Prostate gland (tissue), 2 donors: ENCODE results near the gene LMAN2L. TPM values are rescaled to one million over a fixed set of nuclear protein-coding genes. Genes with fewer than 3 reads are reported as not detected.

Source experiments
- DNase-seq: peaks from one replicate; pipeline ENCODE4 v3.0.0-alpha.2; 2019; ENCODE audit warnings: low spot score
- H3K27ac ChIP-seq, 2 donors: fragments of 200-600 bp; sonication (generic); 2 replicates each; pipeline ENCODE4 v1.5.1; 2017 to 2019
- H3K27me3 ChIP-seq: fragments of 200-600 bp; sonication (generic); replicated peaks from 2 replicates; pipeline ENCODE4 v1.5.1; 2019; ENCODE audit not compliant: insufficient read depth
- H3K36me3 ChIP-seq, 2 donors: fragments of 200-600 bp; sonication (generic); 1 replicate in 1 of 2; 2 replicates in 1 of 2; pipeline versions ENCODE4 v1.5.1 to v1.8.1; 2017 to 2019
- H3K4me1 ChIP-seq: fragments of 200-600 bp; sonication (generic); replicated peaks from 2 replicates; pipeline ENCODE4 v1.5.1; 2019
- H3K4me3 ChIP-seq, 2 donors: fragments of 200-600 bp; sonication (generic); 2 replicates each; pipeline ENCODE4 v1.5.1; 2017 to 2019
- H3K9me3 ChIP-seq: fragments of 200-600 bp; sonication (generic); 2 replicates; pipeline ENCODE4 v1.5.1; 2017
- POLR2A ChIP-seq: fragments of 450-650 bp; IDR thresholded peaks from one replicate; pipeline ENCODE4 v1.6.1; 2016; ENCODE audit warnings: antibody characterized with exemption, mild to moderate bottlenecking
- POLR2AphosphoS5 ChIP-seq: sonication (generic); formaldehyde crosslinking; IDR thresholded peaks from one replicate; pipeline ENCODE4 v1.6.1; 2017; ENCODE audit warnings: antibody characterized with exemption
- WGBS: methylation state at CpG from one replicate; pipeline ENCODE4 v1.1.5; 2018; 5-methylcytosine and 5-hydroxymethylcytosine counted together
- intact Hi-C: fragments of 100-400 bp; cut with DNase I; formaldehyde crosslinking; loops from one replicate; pipeline ENCODE4 v1.14.2; 2022
- total RNA-seq, 2 donors: library from RNA; depleted of rRNA; stranded (reverse); fragments of >200 nt; gene quantifications; one replicate each; pipeline ENCODE4 v1.1.0, GENCODE V29; 2016
- TF ChIP-seq, protein P1 (sequence below), 4 experiments: fragments of 200-600 bp in 2 of 4; fragments of 450-650 bp in 2 of 4; sonication (generic) in 2 of 4; IDR thresholded peaks; 1 replicate in 3 of 4; 2 replicates in 1 of 4; pipeline ENCODE4 v1.5.1; 2016 to 2019; ENCODE audit warnings: antibody characterized with exemption in 4 of 4, mild to moderate bottlenecking in 2 of 4, moderate library complexity in 2 of 4

The LMAN2L gene
- total RNA-seq, 2 donors from 2014 or later, result 26.1 to 26.8 TPM

DNA sequence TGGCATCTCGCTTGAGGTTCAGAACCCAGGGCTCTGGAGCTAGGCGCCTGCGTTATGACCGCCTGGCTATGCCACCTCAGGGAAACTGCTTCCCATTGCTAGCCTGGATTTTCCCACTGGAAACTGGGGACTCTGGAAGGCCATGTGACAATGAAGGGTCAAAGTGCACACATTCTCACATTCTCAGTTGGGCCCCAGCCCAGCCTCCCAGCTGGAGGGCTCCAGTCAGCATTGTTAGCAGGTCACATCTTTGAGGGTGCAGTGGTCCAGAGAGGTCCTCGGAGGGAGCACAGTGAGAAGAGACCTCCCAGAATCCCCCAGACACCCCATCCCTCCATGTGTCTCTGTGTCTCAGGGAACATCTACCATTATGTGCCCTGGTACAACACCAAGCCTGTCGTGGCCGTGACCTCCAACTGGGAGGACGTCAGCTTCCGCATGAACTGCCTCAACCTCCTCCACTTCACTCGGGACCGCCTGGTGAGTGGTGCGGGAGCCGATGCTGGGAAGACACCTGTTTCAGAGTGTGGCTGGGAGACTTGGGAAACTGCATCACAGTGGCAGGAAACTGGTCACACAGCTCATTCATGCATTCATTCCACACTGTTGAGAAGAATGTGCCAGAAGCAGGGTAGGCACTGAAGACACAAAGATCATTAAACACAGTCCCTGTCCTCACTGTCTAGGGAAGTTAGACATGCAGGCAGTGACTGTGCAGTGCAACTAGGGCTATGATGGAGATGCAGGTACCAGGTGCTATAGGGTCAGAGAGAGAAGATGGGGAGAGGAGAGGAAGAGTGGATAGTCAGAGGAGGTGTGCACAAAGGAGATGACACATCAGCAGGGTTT, 55.7 kb downstream of the LMAN2L start:
- Histone ChIP-seq H3K4me1 (peaks cover 2% of the 10 kb centered on the region), H3K4me3 (no peak overlapping the region), H3K9me3 (no peaks in the 10 kb centered on the region), H3K27ac (no peak overlapping the region), H3K36me3 (no peaks in the 10 kb centered on the region), H3K27me3 (no peaks in the 10 kb centered on the region)
- WGBS, result 96% methylated on average over 12 of the region's 13 CpGs
- no peak for DNase-seq
- TF ChIP-seq, protein P1, sequence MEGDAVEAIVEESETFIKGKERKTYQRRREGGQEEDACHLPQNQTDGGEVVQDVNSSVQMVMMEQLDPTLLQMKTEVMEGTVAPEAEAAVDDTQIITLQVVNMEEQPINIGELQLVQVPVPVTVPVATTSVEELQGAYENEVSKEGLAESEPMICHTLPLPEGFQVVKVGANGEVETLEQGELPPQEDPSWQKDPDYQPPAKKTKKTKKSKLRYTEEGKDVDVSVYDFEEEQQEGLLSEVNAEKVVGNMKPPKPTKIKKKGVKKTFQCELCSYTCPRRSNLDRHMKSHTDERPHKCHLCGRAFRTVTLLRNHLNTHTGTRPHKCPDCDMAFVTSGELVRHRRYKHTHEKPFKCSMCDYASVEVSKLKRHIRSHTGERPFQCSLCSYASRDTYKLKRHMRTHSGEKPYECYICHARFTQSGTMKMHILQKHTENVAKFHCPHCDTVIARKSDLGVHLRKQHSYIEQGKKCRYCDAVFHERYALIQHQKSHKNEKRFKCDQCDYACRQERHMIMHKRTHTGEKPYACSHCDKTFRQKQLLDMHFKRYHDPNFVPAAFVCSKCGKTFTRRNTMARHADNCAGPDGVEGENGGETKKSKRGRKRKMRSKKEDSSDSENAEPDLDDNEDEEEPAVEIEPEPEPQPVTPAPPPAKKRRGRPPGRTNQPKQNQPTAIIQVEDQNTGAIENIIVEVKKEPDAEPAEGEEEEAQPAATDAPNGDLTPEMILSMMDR (IDR thresholded peaks at IDR 0.05), result no peak
- TF ChIP-seq POLR2AphosphoS5 (no peak), POLR2A (no peak)
- intact Hi-C loops, result no loop called here

DNA sequence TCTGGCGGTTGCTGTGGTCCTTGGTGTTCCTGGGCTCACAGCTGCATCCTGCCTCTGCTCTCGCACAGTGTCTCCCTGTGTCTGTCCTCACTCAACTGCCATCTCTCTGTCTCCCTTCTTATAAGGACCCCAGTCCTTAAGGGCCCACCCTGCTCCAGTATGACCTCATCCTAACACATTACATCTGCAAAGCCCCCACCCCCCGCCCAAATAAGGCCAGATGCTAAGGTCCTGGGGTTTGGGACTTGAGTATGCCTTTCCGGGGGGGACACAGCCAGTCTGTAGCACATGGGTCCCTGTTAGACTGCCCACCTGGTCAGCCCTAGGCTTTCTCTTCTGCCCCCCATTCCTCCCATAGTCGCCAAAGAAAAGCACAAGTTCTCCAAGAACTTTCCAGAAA, 56.6 kb downstream of the LMAN2L start:
- Histone ChIP-seq H3K27me3 (no peaks in the 10 kb centered on the region), H3K9me3 (no peaks in the 10 kb centered on the region), H3K36me3 (no peaks in the 10 kb centered on the region), H3K27ac (no peak overlapping the region), H3K4me1 (peaks cover 2% of the 10 kb centered on the region), H3K4me3 (no peak overlapping the region)
- intact Hi-C loops, result no loop called here
- DNase-seq, result no peak
- WGBS, result 93% methylated on average over 5 of the region's 5 CpGs
- TF ChIP-seq, protein P1 (IDR thresholded peaks at IDR 0.05), result no peak
- no peak for TF ChIP-seq POLR2AphosphoS5
- no peak for TF ChIP-seq POLR2A

DNA sequence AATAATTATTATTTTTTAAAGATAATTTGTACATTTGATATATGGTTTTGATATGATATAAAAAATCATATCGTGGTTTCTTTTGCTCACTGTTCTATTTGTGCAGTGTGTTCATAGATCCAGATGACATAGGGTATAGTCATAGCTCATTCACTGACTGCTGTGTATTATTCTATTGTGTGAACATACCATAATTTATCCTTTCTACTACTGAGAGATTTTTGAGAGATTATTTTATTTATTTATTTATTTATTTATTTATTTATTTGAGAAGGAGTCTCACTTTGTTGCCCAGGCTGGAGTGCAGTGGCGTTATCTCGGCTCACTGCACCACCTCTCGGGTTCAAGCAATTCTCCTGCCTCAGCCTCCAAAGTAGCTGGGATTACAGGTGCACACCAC, 58.3 kb downstream of the LMAN2L start:
- 90% methylated on average over 4 of the region's 4 CpGs for WGBS
- intact Hi-C loops, result no loop called here
- Histone ChIP-seq H3K27me3 (no peaks in the 10 kb centered on the region), H3K4me1 (peaks cover 2% of the 10 kb centered on the region), H3K9me3 (no peaks in the 10 kb centered on the region), H3K27ac (no peak overlapping the region), H3K36me3 (no peaks in the 10 kb centered on the region), H3K4me3 (no peak overlapping the region)
- DNase-seq, result no peak
- TF ChIP-seq POLR2A (no peak), POLR2AphosphoS5 (no peak)
- TF ChIP-seq, protein P1 (IDR thresholded peaks at IDR 0.05), result no peak

DNA sequence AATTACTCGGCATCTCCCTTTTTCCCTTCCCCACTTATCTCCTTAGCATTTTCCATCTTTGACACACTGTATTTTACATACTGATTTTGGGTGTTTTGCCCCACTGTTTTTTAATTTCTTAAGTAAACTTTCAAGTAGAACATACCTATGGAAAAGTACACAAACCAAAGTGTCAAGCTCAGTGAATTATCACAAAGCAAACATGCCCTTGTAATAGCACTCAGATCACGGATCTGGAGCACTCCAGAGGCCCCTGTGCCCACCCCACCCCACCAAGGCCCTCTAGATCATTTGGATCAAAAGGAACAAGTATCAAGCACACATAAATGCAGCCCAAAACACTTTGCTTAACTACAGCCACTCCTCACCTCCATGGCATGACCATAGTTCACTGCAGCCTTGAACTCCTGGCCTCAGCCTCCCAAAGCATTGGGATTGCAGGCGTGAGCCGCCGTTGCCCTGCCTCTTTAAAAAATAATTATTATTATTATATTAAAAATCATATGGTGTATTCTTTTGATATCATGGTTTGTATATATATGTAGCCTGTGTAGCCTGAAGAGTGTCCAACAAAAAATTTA, 59.2 kb downstream of the LMAN2L start:
- WGBS, result 70% methylated on average over 5 of the region's 5 CpGs
- Histone ChIP-seq H3K27ac (no peak overlapping the region), H3K4me1 (no peaks in the 10 kb centered on the region), H3K27me3 (no peaks in the 10 kb centered on the region), H3K36me3 (no peaks in the 10 kb centered on the region), H3K4me3 (no peak overlapping the region), H3K9me3 (no peaks in the 10 kb centered on the region)
- DNase-seq, result no peak
- intact Hi-C loops, result no loop called here
- TF ChIP-seq POLR2AphosphoS5 (no peak), POLR2A (no peak)
- TF ChIP-seq, protein P1 (IDR thresholded peaks at IDR 0.05), result no peak

DNA sequence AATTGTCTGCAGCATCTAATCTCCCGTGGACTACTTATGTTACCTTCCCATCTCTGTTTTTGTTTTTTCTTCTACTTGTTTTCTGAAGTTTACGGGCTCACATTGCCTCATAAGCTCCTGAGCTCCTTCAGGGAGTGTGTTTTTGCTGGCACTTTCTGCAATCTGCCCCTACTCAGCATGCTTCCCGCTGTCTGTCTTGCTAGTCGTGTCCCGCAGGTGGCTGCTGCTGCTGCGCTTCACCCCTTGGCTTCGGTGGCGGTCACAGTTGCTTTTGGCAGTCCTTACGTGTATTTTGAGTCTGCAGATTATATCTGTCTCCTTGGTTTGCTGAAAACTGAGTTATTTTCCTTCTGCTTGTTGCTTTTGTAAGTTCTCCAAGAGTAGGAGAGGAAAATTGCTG, 60.0 kb downstream of the LMAN2L start:
- Histone ChIP-seq H3K27me3 (no peaks in the 10 kb centered on the region), H3K4me1 (no peaks in the 10 kb centered on the region), H3K27ac (no peak overlapping the region), H3K9me3 (no peaks in the 10 kb centered on the region), H3K4me3 (no peak overlapping the region), H3K36me3 (no peaks in the 10 kb centered on the region)
- peak; percentile 45 for DNase-seq
- TF ChIP-seq, protein P1 (IDR thresholded peaks at IDR 0.05), result peak in 2 of 4 experiments; percentile 13 to 22
- TF ChIP-seq POLR2AphosphoS5, result peak; percentile 19
- TF ChIP-seq POLR2A, result no peak
- WGBS, result 15% methylated on average over 9 of the region's 9 CpGs
- intact Hi-C loops, result no loop called here
